Measurements from ENCODE around the gene LCE1D.

Gene LCE1D, protein sequence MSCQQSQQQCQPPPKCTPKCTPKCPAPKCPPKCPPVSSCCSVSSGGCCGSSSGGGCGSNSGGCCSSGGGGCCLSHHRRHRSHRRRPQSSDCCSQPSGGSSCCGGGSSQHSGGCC

DNA sequence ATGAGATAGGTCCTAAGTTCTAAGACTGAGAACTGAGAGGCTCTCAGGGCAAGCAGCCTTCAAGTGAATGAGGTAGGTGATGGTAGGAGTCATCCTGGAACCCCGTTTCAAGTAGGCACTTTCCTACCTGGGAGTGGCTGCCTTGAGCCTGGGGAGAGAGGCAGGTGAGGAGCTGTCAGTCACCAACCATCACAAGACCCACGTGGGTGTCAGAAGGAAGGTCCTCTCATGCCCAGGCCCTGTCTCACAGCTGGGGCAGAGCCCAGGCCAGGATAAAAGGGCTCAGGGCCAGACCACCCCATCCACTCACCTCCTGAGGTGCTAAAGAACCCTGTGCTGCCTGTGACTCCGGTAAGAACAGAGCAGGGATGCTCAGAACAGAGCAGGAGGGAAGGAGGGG is at the start of gene LCE1D:
Gene LCE1D (plus strand): TSS at position 301 of the 400 bp plus-strand sequence. CDS start 1,074 bp downstream, outside the sequence.
- TF ChIP-seq, protein P1, sequence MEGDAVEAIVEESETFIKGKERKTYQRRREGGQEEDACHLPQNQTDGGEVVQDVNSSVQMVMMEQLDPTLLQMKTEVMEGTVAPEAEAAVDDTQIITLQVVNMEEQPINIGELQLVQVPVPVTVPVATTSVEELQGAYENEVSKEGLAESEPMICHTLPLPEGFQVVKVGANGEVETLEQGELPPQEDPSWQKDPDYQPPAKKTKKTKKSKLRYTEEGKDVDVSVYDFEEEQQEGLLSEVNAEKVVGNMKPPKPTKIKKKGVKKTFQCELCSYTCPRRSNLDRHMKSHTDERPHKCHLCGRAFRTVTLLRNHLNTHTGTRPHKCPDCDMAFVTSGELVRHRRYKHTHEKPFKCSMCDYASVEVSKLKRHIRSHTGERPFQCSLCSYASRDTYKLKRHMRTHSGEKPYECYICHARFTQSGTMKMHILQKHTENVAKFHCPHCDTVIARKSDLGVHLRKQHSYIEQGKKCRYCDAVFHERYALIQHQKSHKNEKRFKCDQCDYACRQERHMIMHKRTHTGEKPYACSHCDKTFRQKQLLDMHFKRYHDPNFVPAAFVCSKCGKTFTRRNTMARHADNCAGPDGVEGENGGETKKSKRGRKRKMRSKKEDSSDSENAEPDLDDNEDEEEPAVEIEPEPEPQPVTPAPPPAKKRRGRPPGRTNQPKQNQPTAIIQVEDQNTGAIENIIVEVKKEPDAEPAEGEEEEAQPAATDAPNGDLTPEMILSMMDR (IDR thresholded peaks at IDR 0.05; ENCODE audit: control extremely low read depth, extremely low read depth, low read depth, missing control alignments) = no peak
- POLR2A ChIA-PET = no interaction called here
- no peak for DNase-seq (ENCODE audit: extremely low spot score)
- CTCF ChIA-PET = interaction anchor here (1.3 kb wide), 1 partner anchor 74 kb away, joined by 4 read pairs; no protein-coding TSS in a partner anchor

DNA sequence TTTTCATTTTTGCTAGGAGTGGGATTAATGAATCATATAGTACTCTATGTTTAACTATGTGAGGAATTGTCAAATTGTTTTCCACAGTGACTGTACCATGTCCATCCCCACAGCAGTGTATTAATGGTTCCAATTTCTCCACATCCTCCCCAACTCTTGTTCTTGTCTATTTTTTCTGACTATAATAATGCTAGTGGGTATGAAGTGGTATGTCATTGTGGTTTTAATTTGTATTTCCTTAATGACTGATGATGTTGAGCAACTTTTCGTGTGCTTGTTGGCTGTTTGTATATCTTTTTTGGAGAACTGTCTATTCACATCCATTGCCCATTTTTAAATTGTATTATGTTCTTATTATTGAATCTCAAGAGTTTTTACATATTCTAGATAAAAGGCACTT is 48.7 kb upstream of the LCE1D start:
- no peak for DNase-seq (ENCODE audit: extremely low spot score)
- TF ChIP-seq, protein P1 (IDR thresholded peaks at IDR 0.05; ENCODE audit: control extremely low read depth, extremely low read depth, low read depth, missing control alignments) = no peak
- CTCF ChIA-PET = no interaction called here
- POLR2A ChIA-PET = no interaction called here

DNA sequence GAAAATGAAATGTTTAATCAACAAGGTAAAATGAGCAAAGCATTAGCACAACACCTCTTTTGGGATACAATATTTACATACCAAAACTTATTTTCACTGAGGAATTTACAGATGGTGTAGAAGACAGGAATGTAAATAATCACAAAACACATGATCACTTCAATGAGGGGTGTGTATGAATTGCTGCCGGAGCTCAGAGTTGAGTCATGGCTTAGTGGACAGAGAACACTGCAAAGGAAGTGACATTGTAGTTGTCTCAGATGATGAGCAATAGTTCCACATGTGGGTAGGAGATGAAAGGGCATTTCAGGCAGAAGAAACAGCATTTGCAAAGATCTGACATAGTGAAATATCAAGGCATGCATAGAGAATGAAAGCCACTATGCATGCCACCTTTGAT is 44.3 kb upstream of the LCE1D start:
- TF ChIP-seq, protein P1 (IDR thresholded peaks at IDR 0.05; ENCODE audit: control extremely low read depth, extremely low read depth, low read depth, missing control alignments) = no peak
- no peak for DNase-seq (ENCODE audit: extremely low spot score)
- ChIA-PET CTCF (no interaction called here), POLR2A (no interaction called here)

DNA sequence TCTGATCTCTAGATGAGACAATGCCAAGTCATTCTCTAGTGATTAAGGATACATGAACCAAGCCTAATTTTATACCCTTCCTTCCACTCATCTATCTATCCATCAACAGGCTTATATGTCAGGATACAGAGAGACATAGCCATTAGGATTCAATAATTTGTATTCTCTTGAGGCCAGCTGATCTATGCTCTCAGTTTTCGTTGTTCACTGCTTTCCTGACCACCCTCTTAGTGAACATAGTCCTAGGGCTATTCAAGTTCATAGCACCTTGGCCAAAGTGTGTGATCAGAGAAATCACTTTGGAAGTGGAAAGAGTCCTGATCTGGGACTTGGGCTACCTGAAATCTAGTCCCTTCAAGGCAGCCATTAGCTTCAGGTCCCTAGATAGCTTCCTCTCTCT is 42.9 kb upstream of the LCE1D start:
- ChIA-PET CTCF (interaction anchor here (1.5 kb wide), 1 partner anchor 117 kb away, joined by 4 read pairs; no protein-coding TSS in a partner anchor), POLR2A (no interaction called here)
- TF ChIP-seq, protein P1 (IDR thresholded peaks at IDR 0.05; ENCODE audit: control extremely low read depth, extremely low read depth, low read depth, missing control alignments) = no peak
- no peak for DNase-seq (ENCODE audit: extremely low spot score)

DNA sequence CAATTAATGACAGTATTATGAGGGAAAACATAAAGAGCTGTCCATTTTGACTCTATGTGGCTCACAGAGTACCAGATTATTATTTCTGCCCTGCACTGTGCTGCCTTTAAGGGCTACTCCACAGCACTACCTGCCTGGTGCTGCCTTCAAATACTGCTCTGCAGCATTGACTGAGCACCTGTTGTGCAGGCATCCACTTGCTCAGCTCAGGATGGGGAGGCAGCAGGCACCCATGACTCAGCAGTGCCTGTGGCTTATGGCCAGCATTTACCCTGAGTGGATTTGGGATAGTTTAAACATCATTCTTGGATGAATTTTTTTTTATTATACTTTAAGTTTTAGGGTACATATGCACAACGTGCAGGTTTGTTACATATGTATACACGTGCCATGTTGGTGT is 39.6 kb upstream of the LCE1D start:
- POLR2A ChIA-PET = no interaction called here
- CTCF ChIA-PET = no interaction called here
- no peak for DNase-seq (ENCODE audit: extremely low spot score)
- TF ChIP-seq, protein P1 (IDR thresholded peaks at IDR 0.05; ENCODE audit: control extremely low read depth, extremely low read depth, low read depth, missing control alignments) = no peak

DNA sequence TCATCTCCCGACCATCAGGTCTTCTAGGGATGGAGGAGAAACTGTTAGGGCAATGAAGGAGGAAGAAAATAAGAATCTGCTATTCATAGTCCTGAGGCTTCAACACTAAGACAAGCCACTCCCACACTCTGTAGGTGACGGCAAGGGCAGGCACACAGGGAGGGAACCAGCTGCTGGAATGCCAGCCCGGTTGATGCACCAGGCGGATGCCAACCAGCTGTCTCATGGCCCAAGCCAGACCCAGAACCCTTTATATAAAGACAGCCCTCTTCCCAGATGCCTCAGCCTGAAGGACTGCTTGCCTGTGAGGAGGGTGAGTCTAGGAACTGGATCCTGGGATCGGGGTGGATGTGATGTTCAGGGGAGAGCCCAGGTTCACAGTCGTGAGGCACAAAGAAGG is 38.8 kb upstream of the LCE1D start, which contains the start of gene KPRP:
Gene KPRP (plus strand): TSS at position 279 of the 400 bp plus-strand sequence. CDS start 1,564 bp downstream, outside the sequence.
- ChIA-PET POLR2A (interaction anchor here (0.5 kb wide), 1 partner anchor 1633 kb away, joined by 5 read pairs; no protein-coding TSS in a partner anchor), CTCF (no interaction called here)
- TF ChIP-seq, protein P1 (IDR thresholded peaks at IDR 0.05; ENCODE audit: control extremely low read depth, extremely low read depth, low read depth, missing control alignments) = no peak
- DNase-seq (ENCODE audit: extremely low spot score) = no peak

All from GM10248 (cell line).